Stimulated activated CD4-positive, alpha-beta T cell treated with anti-CD3 and anti-CD28 coated beads, TNF-alpha, amount 100 ng/mL, for 48 hours (primary cell): ENCODE results near the gene AURKA.
"Not testable (repeated sequence)": the region's sequence is repeated elsewhere in the genome, so short reads cannot be mapped to it uniquely, and the experiment has no call there.

ENCODE experiments used
- DNase-seq, 3 donors: peaks; one replicate each; pipeline ENCODE4 v3.0.0-alpha.2; 2020; ENCODE audit warnings: low read depth in 3 of 3

AURKA gene

GRCh38 chr20:56422076-56422823 lies 30.2 kb upstream of the AURKA start:
- no peak for DNase-seq

GRCh38 chr20:56420940-56421688 lies 29.1 kb upstream of the AURKA start:
- no peak for DNase-seq

- no peak for DNase-seq
Observed at GRCh38 chr20:56420028-56420427, 28.0 kb upstream of the AURKA start.

DNA sequence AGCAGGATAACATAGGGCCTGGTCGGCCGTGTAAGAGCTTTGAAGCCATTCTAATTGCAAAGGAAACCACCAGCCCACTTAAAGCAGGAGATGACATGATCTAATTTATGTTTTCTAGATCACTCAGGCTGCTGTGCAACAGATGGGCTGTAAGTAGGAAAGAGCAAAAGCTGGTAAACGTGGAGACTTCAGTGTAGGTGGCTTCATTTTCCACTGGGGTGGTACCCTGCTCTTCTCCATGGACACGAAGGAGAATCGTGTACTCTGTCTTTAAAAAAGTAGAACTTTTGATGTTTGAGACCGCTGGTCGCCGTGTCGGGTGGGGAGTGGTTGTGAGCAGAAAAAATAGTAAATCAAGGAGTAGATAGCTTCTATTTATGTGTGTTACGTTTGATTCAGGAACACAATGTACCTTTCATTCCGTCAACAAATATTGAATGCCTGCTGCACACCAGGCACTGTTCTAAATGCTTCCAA lies 26.4 kb upstream of the AURKA start:
- no peak for DNase-seq

- DNase-seq: no peak
Observed at GRCh38 chr20:56417911-56418310, 25.9 kb upstream of the AURKA start.

DNA sequence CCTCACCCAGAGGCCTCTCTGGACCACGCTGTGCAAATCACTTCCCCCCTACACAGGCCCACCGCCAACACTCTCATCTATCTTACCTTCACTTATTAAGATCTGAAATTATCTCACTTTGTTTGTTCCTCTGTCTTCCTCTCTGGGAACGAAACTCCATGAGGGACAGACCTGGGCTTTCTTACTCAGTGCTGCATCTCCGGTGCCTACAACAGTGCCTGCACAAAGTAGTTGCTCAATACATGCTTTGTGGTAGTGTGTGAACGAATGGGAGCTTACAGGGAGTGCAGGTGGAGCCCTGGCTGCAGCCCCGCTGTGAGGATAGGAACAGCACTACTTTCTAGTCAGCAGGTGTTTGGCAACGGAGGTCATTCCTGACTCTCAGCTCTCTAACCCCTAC lies 25.4 kb upstream of the AURKA start:
- DNase-seq: no peak

DNA sequence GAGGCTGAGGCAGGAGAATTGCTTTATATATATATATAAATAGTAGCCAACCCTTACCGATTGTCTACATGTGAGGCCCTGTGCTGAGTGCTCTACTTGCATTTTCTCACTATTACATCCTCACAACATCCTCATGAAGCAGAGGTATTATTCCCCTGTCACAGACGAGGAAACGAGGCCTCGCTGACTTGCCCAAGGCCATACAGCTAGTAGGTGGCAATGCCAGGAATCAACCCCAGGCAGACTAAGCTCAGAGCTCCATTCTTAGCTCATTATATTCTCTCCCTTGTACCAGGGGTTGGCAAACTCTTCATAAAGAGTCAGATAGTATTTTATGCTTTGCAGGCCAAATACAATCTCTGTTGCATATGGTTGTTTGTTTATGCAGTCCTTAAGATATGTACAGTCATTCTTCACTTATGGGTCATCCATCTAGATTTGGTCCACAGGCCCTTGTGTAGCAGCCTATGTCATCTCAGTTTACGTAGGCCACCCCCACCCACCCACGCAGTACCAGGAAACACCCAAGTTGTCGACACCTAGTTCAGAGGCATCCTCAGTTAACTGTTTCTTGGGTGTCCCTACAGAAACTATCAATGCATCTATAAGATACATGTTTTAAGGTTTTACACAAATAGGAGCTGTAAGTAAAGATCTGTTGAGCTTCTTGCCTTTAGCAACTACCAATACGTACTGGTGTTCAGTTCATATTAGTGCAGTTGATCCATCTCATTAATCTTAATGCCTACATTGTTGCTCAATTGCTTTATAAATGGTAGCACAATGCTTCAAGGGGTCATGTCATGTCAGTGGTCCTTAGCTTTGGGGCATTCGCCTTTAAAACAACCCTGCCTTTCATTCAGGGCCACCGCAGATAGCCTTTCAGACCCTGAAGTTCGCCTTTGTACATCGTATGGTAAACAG lies 23.1 kb upstream of the AURKA start:
- peak in 2 of 3 donors; percentile 55 to 68 for DNase-seq

GRCh38 chr20:56412949-56413348 lies 20.9 kb upstream of the AURKA start:
- DNase-seq: no peak

DNA sequence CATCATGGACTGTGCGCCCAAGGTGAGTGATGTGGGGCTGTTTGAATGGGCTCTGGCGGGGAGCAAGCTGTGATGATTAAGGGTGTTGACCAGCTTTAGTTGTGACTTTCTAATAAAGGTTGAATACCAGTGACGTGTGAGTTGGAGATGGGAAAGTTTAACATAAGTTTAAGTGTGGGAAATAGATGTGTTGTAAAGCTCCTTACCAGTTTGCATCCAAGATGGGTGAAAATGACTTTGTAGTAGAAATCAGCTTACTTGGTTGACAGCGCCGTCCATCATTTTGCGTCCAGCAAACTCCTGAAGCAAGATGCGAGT lies 20.4 kb upstream of the AURKA start:
- no peak for DNase-seq

GRCh38 chr20:56411759-56412472 lies 19.9 kb upstream of the AURKA start, which contains the start of gene CASS4:
Gene CASS4, plus strand, starts transcription at chr20:56412260. Its CDS starts 199 bp downstream, at chr20:56412459.
- no peak for DNase-seq

- DNase-seq: not testable (repeated sequence)
Observed at GRCh38 chr20:56411287-56411686, 19.3 kb upstream of the AURKA start.

GRCh38 chr20:56409956-56410355 lies 17.9 kb upstream of the AURKA start:
- DNase-seq: no peak

DNA sequence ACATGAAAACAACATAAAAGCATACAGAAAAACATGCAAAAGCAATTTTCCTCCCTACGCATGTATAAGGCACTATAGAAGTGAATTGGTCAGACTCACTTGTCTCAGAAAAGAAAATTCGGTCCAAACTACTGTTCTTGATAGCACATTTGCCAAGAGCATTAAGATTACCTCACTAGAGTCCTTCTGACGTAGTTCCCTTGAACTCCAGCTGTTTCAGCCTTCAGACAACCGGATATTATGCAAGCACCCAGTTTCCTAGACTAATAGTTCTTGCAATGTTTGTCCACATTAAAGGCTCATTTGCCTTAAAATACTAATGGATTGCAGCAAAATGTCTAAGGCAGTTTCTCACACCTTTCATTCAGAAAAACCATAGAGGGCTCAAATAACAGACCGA lies 17.5 kb upstream of the AURKA start:
- no peak for DNase-seq

DNA sequence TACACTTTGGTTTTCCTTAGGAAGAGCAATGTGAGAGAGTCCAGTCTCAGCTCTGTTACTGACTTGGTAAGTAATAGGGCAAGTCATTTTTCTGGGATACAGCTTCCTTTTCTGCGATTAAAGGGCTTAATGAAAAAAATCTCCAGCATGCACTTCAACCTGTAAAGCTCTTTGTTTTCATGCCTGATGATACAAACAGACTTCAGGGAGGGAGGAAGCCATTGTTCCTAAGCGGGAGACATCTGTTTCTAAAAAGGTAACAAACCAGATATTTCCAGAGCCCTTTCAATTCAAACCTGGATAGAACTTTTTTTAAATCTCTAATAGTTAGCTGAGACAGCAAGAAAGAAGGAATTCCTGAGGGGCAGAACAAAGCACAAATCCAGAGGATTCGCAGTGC lies 14.9 kb upstream of the AURKA start:
- DNase-seq: no peak

- not testable (repeated sequence) for DNase-seq
Observed at GRCh38 chr20:56405356-56405755, 13.3 kb upstream of the AURKA start.

GRCh38 chr20:56403465-56403864 lies 11.4 kb upstream of the AURKA start:
- no peak for DNase-seq

DNA sequence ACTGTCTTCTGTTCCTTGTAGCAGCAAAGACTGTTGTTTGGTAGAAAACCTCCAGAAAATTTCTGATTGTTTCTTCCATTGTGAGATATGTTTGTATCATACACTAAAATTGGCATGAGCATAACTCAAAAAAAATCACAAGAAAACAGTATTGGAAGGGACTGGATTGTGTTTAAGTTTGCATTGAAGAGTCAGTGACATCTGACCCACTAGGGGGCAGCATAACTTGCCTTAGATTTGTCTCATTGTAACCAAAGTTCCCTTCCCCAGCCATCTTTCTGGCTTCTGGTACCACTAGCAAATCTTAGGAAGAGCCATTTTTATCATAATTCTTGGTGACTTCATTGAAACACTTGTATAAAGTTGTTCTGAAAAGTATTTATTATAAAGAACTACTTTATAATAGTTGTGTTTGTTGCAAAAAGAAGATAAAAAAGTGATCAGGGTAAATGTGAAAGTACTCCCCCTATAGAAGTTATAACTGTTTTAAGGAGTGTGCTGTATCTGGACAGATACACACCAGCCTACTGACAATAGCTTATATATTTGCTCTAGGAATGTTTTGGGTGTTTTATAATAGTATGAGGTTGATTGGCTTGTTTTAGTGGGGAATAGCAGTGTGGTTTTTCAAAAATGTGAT lies 8.1 kb upstream of the AURKA start:
- peak in 2 of 3 donors; percentile 29 to 61 for DNase-seq

- DNase-seq: no peak
Observed at GRCh38 chr20:56395166-56395565, 3.2 kb upstream of the AURKA start.

- DNase-seq: no peak
Observed at GRCh38 chr20:56393653-56394052, 1.6 kb upstream of the AURKA start.

DNA sequence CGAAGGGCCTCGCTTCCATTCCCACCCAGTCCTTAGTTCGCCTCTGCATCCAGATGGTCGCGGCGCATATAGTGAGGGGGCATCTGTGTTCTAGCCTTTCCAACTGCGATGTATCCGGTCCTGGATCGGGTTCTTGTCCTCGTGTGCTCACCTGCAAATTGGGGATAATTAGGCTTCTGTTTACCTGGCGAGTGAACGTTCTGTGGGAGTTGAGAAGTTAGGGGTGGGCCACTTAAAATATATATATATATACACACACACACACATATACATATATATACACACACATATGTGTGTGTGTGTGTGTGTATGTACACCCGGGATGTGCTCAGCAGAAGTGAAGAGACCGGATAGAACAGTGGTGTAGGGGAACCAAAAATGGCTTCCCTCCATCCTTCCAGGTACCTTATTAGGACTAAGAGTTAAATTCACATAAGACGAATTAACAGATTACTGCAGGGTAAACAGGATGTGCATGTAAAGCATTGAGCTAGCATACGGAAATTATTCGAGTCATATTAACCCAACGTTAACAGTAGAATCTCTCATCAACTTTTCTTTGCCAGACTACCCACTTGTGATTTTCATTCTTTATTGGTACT lies 967 bp upstream of the AURKA start:
- no peak for DNase-seq
